ENCODE measurements around the gene KCNQ1. TPM values are rescaled to one million over a fixed set of nuclear protein-coding genes. Genes with fewer than 3 reads are reported as not detected.

The KCNQ1 gene
- total and polyA plus RNA-seq, 7 donors = 0.48 to 3.1 (median 1.1) TPM

DNA sequence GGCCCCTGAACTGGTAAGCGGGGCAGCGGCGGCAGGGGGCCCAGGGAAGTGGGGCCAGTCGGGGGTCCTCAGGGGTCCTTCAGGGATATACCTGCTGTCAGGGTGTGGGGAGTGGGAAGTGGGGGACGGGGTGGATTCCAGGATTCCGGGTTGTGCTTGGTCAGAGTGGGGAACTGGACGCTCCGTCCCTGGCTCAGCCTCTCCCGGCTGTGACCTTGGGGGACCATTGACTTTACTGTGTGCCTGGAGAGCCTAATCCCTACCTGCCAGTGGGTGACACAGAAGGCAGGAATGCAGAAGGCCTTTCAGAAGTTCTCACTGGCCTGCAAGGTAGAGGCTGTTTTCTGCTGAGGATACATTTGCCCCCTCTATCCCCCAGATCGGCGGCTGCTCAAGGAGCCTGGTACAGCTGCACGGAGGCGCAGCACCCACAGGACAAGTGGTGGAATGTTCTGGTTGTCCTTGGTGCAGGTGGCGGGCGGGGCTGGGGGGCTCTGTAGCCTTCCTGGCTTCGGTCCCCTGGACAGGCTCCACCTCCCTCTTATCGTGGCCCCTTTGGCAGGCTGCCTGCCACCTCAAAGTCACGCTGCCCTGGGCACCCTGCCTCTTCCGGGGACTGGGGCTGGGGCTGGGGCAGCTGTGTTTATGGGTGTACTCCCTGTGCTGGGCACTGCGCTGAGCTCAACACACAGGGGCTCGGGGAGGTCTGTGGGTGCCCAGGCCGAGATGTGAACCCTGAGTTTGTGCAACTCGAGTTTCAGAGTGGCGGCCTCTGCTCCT lies 18.4 kb downstream of the KCNQ1 start:
- WGBS, 3 donors = 68 to 75% (median 71%) methylated on average over 21 to 24 of the region's 24 CpGs
- H3K4me1 ChIP-seq = no peaks in the 10 kb centered on the region
- H3K27ac ChIP-seq = no peak overlapping the region

DNA sequence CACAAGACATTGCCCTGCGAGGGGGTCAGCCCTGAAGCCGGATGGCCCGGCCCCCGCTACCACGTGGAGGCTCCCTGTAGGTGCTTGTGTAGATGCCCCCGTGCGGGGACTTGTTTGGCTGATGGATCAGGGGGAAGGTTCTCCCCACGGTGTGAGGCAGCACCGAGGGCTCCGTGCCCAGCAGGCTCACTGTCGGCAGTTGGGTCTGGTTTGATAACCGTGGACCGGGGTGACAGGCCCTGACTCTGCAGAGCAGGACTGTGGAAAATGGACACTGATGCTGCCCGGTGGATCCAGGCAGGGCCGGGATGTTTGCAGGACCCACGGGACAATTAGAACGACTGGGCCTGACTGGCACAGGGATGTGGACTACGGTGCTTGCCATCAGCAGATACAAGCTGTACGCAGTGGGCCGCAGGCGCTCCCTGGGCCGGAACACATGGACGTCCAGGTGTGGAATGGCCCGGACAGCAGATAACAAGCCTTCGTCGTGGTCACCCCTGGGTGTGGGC lies 19.0 kb downstream of the KCNQ1 start:
- TF ChIP-seq, protein P1, sequence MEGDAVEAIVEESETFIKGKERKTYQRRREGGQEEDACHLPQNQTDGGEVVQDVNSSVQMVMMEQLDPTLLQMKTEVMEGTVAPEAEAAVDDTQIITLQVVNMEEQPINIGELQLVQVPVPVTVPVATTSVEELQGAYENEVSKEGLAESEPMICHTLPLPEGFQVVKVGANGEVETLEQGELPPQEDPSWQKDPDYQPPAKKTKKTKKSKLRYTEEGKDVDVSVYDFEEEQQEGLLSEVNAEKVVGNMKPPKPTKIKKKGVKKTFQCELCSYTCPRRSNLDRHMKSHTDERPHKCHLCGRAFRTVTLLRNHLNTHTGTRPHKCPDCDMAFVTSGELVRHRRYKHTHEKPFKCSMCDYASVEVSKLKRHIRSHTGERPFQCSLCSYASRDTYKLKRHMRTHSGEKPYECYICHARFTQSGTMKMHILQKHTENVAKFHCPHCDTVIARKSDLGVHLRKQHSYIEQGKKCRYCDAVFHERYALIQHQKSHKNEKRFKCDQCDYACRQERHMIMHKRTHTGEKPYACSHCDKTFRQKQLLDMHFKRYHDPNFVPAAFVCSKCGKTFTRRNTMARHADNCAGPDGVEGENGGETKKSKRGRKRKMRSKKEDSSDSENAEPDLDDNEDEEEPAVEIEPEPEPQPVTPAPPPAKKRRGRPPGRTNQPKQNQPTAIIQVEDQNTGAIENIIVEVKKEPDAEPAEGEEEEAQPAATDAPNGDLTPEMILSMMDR (IDR thresholded peaks at IDR 0.05) = no peak

More for the DNA sequence above, 18.4 kb downstream of the KCNQ1 start:
- TF ChIP-seq, protein P1 (IDR thresholded peaks at IDR 0.05) = no peak
- H3K4me3 ChIP-seq = no peak overlapping the region
- H3K27me3 ChIP-seq (ENCODE audit: insufficient read depth in 3 of 3, low read length in 2 of 3) = peaks cover 0 to 2% (median 2%) of the 10 kb centered on the region in 3 donors
- DNase-seq = no peak
- intact Hi-C loops (cut with DNase I) = no loop called here
- no peaks in the 10 kb centered on the region for H3K36me3 ChIP-seq (ENCODE audit: insufficient read depth in 1 of 2, low read depth in 1 of 2)
- H3K9me3 ChIP-seq = no peaks in the 10 kb centered on the region
- ATAC-seq = no peak

DNA sequence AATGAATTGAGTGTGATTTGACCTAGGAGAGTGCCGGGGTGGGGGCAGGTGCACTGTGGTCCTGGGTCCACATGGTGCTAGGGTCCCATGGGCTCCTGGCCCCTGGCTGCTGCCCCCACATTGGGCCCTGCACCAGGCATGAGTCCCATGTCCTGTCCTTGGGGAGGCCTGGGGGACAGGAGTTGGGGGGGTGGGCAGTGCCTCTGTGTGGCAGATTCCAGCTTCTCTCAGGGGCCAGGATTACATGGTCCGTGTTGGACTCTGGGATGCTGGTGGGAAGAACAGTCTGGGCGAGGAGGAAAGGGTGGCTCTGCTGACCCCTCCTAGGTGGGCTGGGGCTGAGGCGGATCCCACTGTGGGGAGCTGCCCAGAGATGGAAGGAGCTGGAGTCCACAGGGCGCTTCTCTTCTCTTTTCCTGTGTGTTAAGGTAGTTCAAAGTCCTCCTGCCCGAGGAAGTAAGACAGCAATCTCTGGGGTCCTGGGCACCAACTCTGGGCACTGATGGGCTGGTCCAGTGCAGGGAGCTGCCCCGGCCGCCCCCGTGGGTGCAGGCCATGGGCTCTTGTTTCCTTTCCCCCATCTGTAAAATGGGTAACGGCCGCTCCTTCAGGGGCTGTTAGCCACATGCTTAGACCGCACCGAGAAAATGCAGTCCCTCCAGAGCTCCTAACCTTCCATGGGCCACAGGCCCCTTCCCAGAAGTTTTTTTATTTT lies 19.8 kb downstream of the KCNQ1 start:
- no peak overlapping the region for H3K27ac ChIP-seq
- no peak for ATAC-seq
- H3K27me3 ChIP-seq (ENCODE audit: insufficient read depth in 3 of 3, low read length in 2 of 3) = peaks cover 0 to 5% (median 0%) of the 10 kb centered on the region in 3 donors
- no peaks in the 10 kb centered on the region for H3K36me3 ChIP-seq (ENCODE audit: insufficient read depth in 1 of 2, low read depth in 1 of 2)
- no peaks in the 10 kb centered on the region for H3K9me3 ChIP-seq
- TF ChIP-seq, protein P1 (IDR thresholded peaks at IDR 0.05) = no peak
- DNase-seq = no peak
- no peak overlapping the region for H3K4me3 ChIP-seq
- intact Hi-C loops (cut with DNase I) = no loop called here
- WGBS, 3 donors = 87 to 90% (median 88%) methylated on average over 13 of the region's 13 CpGs
- no peaks in the 10 kb centered on the region for H3K4me1 ChIP-seq

More for the DNA sequence above, 19.0 kb downstream of the KCNQ1 start:
- intact Hi-C loops (cut with DNase I) = no loop called here
- 71 to 79% (median 72%) methylated on average over 26 of the region's 26 CpGs for WGBS, 3 donors
- DNase-seq (no peak), ATAC-seq (no peak)
- H3K27me3 ChIP-seq (ENCODE audit: insufficient read depth in 3 of 3, low read length in 2 of 3) = peaks cover 0 to 5% (median 1%) of the 10 kb centered on the region in 3 donors
- no peaks in the 10 kb centered on the region for H3K36me3 ChIP-seq (ENCODE audit: insufficient read depth in 1 of 2, low read depth in 1 of 2)
- no peaks in the 10 kb centered on the region for H3K9me3 ChIP-seq
- H3K4me1 ChIP-seq = no peaks in the 10 kb centered on the region
- H3K27ac ChIP-seq = no peak overlapping the region
- no peak overlapping the region for H3K4me3 ChIP-seq

DNA sequence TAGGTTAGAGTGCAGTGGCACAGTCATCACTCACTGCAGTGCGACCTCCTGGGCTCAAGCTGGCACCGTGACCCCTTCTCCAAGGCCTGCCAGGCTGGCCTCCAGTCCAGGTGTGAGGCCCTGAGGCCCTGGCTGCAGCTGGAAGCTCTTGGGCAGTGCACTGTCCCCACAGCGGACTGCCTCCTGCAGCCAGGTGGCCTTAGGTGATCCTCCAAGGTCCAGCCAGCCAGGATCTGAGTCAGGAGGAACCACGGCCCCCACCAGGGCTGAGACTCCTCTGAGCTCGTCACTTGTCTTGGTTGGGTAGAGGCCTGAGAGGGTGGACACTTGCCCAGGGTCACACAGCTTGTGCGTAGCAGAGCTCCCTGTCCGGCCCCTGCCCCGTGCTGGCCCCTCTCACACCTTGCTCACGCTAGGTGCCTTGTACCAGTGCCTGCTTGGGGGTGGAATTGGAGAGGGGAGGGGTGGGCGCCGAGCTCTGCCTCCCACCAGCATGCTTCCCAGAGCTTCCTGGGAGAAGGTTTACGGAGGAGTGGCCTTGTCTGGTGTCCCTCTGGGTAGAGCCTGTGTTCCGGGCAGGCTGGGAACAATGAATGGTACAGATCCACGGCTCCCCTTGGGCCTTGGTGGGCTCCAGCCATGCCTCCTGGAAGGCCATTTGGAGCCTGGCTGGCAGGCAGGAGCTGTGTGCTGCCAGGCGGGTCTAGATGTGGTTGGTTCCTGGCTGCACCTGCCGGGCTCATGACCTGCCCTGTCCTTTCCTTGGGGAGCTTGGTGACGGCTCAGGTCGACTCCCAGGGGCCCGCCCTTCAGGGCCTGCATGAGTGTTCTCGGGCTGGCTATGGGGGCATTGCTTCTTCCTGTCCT lies 20.6 kb downstream of the KCNQ1 start:
- TF ChIP-seq, protein P1 (IDR thresholded peaks at IDR 0.05) = no peak
- 89 to 92% (median 92%) methylated on average over 20 of the region's 20 CpGs for WGBS, 3 donors
- H3K4me3 ChIP-seq = no peak overlapping the region
- H3K4me1 ChIP-seq = no peaks in the 10 kb centered on the region
- intact Hi-C loops (cut with DNase I) = no loop called here
- no peaks in the 10 kb centered on the region for H3K9me3 ChIP-seq
- H3K27ac ChIP-seq = no peak overlapping the region
- no peak for DNase-seq
- no peaks in the 10 kb centered on the region for H3K36me3 ChIP-seq (ENCODE audit: insufficient read depth in 1 of 2, low read depth in 1 of 2)
- no peak for ATAC-seq
- peaks cover 0 to 7% (median 0%) of the 10 kb centered on the region in 3 donors for H3K27me3 ChIP-seq (ENCODE audit: insufficient read depth in 3 of 3, low read length in 2 of 3)

All from psoas muscle (tissue), 8 donors.